ENCODE data around the gene MED13L. TPM values are rescaled to one million over a fixed set of nuclear protein-coding genes. Genes with fewer than 3 reads are reported as not detected.

The MED13L gene
- total RNA-seq (2012; rRNA removed), result 71.2 and 113 TPM in 2 replicates

DNA sequence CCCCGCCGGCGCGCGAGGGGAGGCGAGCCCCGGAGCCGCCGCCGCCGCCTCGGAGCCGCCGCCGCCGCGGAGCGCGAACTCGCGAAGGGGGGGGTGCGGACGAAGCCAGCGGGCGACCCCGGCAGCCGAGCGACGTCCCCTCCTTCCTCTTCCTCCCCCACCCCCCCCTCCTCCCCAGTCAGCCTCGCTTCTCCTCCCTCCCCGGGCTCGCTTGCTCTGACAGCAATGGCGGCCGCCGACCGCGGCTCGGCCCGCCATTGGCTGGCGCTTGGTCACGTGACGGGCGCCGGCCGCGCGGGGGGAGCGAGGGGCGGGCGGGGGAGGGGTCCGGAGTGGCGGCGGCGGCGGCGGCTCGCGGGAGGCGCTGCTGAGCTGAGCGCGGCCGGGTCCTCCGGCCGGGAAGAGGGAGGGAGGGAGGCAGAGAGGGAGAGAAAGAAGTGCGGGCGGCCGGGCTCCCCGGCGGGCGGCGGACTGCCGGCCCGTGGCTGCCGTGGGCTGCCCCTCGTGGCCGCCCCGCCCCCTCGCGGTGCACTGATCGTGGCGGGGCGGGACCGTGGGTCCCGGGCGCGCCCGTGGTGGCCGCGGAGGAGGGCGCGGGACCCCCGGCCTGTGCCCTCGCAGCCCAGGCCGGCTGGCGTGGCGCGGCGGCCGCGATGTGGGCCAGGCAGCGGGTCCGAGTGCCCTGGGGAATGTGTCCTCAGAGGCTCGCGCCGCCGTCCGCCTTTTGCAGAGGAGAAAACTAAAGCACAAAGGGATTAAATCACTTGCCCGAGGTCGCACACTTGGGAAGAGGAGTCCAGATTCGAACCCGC is at the start of gene MED13L:
Gene MED13L, minus strand, starts transcription at position 227 of the 812 bp plus-strand sequence. CDS start 562 bp downstream, outside the sequence.
- Histone ChIP-seq H3K4me1 (ENCODE audit: control insufficient read depth, insufficient read depth, low read length) (peaks cover 29% of the 10 kb centered on the region), H3K9ac (ENCODE audit: low read depth, low read length) (peak within 1 kb of the TSS; percentile 90), H3K9me3 (replicated peaks; ENCODE audit: low read length) (no peaks in the 10 kb centered on the region), H3K36me3 (ENCODE audit: insufficient read depth, low read length) (no peaks in the 10 kb centered on the region), H3K27me3 (ENCODE audit: control insufficient read depth, insufficient read depth, low read length) (no peaks in the 10 kb centered on the region), H3K4me3 (ENCODE audit: low read length) (peak within 1 kb of the TSS; percentile 78), H3K4me2 (ENCODE audit: low read length) (peak within 1 kb of the TSS; percentile 94)

DNA sequence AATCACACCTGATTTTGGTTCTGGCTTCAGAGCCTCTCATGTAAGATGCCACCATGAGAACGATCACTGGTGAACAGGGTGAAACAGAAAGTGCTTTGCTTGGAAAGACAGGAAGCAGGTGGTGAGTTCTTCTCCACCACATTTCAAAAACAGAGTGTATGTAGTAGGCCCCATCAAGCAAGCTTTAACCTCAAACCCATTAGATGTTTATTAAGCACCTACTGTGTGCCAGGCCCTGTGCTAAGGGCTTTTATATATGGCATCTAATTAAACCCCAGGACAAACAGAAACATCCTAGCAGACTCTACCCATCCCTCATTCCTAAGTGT is 47.8 kb upstream of the MED13L start:
- Histone ChIP-seq H3K4me1 (ENCODE audit: control insufficient read depth, insufficient read depth, low read length) (peaks cover 9% of the 10 kb centered on the region), H3K4me3 (ENCODE audit: low read length) (no peak overlapping the region), H3K4me2 (ENCODE audit: low read length) (no peak overlapping the region), H3K36me3 (ENCODE audit: insufficient read depth, low read length) (no peaks in the 10 kb centered on the region), H3K9me3 (replicated peaks; ENCODE audit: low read length) (no peaks in the 10 kb centered on the region), H3K27me3 (ENCODE audit: control insufficient read depth, insufficient read depth, low read length) (no peaks in the 10 kb centered on the region), H3K9ac (ENCODE audit: low read depth, low read length) (no peak overlapping the region)

DNA sequence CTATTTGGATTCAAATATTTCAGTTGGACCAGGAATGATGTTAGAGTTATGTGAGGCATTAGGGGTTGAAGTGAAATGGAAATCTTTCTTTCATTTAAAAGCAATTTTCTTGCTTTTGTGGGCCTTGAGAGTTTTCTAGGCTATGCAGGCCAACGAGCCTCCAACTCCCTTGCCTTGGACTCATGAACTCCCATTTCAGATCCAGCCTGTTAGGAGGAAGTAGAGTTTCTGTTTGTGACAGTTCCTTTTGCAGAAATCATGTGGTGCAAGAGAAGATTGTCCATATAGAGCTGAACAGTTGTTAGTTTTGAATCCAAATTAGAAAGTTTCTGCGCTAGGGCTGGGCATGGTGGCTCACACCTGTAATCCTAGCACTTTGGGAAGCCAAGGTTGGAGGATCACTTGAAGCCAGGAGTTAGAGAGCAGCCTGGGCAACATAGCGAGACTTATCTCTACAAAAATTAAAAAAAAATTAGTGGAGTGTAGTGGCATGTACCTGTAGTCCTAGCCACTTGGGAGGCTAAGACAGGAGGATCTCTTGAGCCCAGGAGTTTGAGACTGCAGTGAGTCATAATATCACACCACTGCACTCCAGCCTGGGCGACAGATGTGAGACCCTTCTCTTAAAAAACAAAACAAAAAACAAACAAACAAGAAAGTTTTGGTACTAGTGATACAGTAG is 47.3 kb upstream of the MED13L start:
- H3K4me1 ChIP-seq (ENCODE audit: control insufficient read depth, insufficient read depth, low read length), result peaks cover 12% of the 10 kb centered on the region
- no peak overlapping the region for H3K4me2 ChIP-seq (ENCODE audit: low read length)
- H3K36me3 ChIP-seq (ENCODE audit: insufficient read depth, low read length), result no peaks in the 10 kb centered on the region
- no peak overlapping the region for H3K4me3 ChIP-seq (ENCODE audit: low read length)
- H3K27me3 ChIP-seq (ENCODE audit: control insufficient read depth, insufficient read depth, low read length), result no peaks in the 10 kb centered on the region
- no peaks in the 10 kb centered on the region for H3K9me3 ChIP-seq (replicated peaks; ENCODE audit: low read length)
- H3K9ac ChIP-seq (ENCODE audit: low read depth, low read length), result no peak overlapping the region

DNA sequence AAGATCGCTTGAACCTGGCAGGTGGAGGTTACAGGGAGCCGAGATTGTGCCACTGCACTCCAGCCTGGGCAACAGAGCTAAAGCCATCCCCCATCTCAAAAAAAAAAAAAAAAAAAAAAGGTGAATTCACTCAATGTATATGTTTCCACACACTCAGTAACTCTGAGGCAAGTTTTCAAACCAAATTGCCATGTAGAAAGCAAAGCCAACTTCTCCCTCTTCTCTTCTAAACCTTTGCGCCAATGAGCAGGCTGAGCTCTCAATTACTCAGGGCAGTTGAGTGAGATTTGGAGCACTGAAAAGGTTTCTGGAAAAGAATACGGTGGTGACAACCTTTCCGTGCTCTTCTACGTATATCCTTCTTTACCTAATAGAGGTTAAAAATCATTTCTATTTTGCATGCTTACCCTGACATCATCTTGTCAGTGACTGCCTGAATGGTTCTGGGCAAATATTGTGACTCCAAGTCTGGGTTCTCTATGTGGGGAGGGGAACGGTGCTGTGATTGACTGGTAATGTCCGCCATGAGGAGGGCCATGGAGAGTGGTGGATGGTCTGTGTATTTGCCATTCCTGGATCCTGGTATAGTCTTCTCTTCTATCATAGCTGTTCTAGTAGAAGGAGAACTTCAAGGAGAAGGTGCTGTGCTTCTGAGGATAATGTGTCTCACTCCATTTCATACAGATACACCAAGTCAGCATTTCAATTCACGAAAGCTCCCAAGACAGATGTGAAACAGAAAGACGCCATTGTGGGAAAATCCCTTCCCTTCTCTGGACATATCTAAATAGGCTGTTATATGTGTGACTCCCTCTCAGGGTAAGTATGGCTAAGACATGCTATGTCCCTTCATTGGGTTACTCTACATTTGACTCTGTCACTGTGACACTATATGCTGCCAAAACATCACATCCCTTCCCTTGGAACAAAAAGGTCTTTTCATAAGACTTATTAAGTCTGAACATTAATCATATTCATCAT is 46.2 kb upstream of the MED13L start:
- H3K27me3 ChIP-seq (ENCODE audit: control insufficient read depth, insufficient read depth, low read length), result no peaks in the 10 kb centered on the region
- H3K36me3 ChIP-seq (ENCODE audit: insufficient read depth, low read length), result no peaks in the 10 kb centered on the region
- H3K9ac ChIP-seq (ENCODE audit: low read depth, low read length), result no peak overlapping the region
- H3K9me3 ChIP-seq (replicated peaks; ENCODE audit: low read length), result no peaks in the 10 kb centered on the region
- peaks cover 23% of the 10 kb centered on the region for H3K4me1 ChIP-seq (ENCODE audit: control insufficient read depth, insufficient read depth, low read length)
- H3K4me2 ChIP-seq (ENCODE audit: low read length), result no peak overlapping the region
- no peak overlapping the region for H3K4me3 ChIP-seq (ENCODE audit: low read length)

DNA sequence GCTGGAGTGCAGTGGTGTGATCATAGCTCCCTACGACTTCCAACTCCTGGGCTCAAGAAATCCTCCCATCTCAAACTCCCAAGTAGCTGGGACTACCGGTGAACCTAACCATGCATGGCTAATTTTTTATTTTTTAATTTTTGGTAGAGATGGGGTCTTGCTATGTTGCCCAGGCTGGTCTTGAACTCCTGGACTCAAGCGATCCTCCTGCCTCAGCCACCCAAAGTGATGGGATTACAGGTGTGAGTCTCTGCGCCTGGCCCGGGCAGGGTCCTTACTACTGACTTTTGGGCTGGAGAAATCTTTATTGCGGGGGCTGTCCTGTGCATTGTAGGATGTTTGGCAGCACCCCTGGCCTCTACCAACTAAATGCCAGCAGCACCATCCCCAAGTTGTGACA is 44.4 kb upstream of the MED13L start:
- no peaks in the 10 kb centered on the region for H3K27me3 ChIP-seq (ENCODE audit: control insufficient read depth, insufficient read depth, low read length)
- no peaks in the 10 kb centered on the region for H3K36me3 ChIP-seq (ENCODE audit: insufficient read depth, low read length)
- no peak overlapping the region for H3K9ac ChIP-seq (ENCODE audit: low read depth, low read length)
- H3K4me3 ChIP-seq (ENCODE audit: low read length), result no peak overlapping the region
- no peaks in the 10 kb centered on the region for H3K9me3 ChIP-seq (replicated peaks; ENCODE audit: low read length)
- peaks cover 31% of the 10 kb centered on the region for H3K4me1 ChIP-seq (ENCODE audit: control insufficient read depth, insufficient read depth, low read length)
- no peak overlapping the region for H3K4me2 ChIP-seq (ENCODE audit: low read length)

DNA sequence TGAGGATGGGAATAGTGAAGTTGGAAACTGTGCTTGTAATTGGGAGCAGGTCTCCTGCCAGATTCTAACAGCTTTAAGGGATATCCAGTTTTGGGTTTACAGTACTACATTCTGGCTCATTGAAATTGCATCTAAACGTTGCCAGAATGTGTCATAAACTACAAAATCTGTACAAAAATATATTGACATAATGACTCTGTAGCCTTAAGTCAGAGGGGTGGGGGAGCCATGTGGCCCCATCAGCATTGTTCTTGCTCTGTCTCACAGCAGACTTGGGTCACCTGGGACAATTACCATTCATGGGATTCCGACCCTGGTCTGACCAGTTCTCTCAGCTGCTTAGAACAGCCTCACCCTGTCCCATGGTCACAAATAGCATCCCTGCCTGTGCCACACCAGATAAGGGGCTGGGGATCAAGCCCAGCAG is 43.3 kb upstream of the MED13L start:
- Histone ChIP-seq H3K9me3 (replicated peaks; ENCODE audit: low read length) (no peaks in the 10 kb centered on the region), H3K27me3 (ENCODE audit: control insufficient read depth, insufficient read depth, low read length) (no peaks in the 10 kb centered on the region), H3K9ac (ENCODE audit: low read depth, low read length) (peak overlapping the region; percentile 51), H3K4me1 (ENCODE audit: control insufficient read depth, insufficient read depth, low read length) (peaks cover 31% of the 10 kb centered on the region), H3K36me3 (ENCODE audit: insufficient read depth, low read length) (no peaks in the 10 kb centered on the region), H3K4me3 (ENCODE audit: low read length) (peak overlapping the region; percentile 44), H3K4me2 (ENCODE audit: low read length) (peak overlapping the region; percentile 73)

DNA sequence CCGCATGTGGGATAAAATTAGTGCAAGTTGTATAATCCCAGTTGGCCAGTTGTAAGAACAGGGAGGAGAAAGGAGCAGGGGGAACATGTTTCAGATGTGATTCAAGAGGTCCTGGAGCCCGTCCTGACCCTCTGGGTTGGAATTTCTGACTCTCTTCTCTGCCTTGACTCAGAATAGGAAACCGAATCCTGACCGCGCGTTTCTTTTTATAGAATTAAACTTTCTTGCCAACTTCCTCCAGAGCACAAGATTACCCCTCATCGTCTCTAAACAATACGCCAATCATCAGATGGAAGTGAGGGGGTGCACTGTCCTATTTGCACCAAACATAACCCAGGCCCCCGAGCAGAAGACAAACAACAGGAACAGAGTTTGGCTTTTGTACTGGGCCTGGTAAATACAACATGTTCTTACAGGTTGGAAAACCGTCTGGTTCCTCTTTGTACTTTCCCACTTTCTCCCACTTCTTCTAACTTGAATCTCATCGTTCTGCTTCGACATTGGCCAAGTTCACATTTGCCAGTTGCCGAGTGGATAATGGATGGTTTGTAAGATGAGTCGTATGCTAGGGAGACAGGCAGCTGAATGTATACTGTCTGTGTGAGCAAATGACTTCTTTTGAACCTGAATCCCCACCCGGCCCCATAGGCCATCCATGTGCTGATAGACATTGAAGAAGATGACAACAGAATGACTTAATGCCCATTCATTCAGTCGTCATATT is 42.6 kb upstream of the MED13L start:
- Histone ChIP-seq H3K4me2 (ENCODE audit: low read length) (peak overlapping the region; percentile 73), H3K4me1 (ENCODE audit: control insufficient read depth, insufficient read depth, low read length) (peaks cover 31% of the 10 kb centered on the region), H3K9me3 (replicated peaks; ENCODE audit: low read length) (no peaks in the 10 kb centered on the region), H3K27me3 (ENCODE audit: control insufficient read depth, insufficient read depth, low read length) (no peaks in the 10 kb centered on the region), H3K4me3 (ENCODE audit: low read length) (peak overlapping the region; percentile 52), H3K36me3 (ENCODE audit: insufficient read depth, low read length) (no peaks in the 10 kb centered on the region), H3K9ac (ENCODE audit: low read depth, low read length) (peak overlapping the region; percentile 61)

DNA sequence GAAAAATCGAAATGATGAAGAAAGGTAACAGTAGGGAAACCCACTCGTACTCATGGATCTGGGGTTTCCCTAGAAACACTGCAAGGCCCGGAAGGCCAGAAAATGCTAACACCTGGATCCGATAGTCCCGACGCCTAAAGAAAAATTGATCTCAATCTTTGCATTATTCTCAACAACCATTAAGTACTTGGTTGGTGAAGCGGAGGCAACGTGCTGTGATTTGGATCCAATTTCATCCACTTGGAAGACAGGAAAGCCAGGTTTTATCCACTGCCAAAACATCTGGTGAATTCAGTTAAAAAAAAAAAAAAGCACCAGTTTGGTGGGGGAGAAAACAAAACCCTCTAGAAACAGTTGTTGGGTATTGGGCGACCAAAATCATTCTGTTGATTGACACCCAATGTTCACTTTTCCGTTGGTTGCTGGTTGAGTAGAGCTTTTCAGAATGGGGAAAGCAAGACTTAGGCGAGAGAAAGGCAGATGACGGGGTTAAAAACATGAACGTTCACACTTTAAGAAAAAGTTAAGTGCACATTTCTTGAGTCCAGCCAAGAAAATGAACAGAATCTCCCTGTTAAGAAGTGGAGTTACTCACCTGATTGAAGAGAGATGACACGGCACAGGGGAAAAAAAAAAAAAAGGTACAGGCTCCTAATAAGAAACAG is 41.9 kb upstream of the MED13L start:
- Histone ChIP-seq H3K27me3 (ENCODE audit: control insufficient read depth, insufficient read depth, low read length) (no peaks in the 10 kb centered on the region), H3K9me3 (replicated peaks; ENCODE audit: low read length) (no peaks in the 10 kb centered on the region), H3K9ac (ENCODE audit: low read depth, low read length) (peak overlapping the region; percentile 61), H3K4me3 (ENCODE audit: low read length) (peak overlapping the region; percentile 52), H3K4me1 (ENCODE audit: control insufficient read depth, insufficient read depth, low read length) (peaks cover 31% of the 10 kb centered on the region), H3K4me2 (ENCODE audit: low read length) (peak overlapping the region; percentile 73), H3K36me3 (ENCODE audit: insufficient read depth, low read length) (no peaks in the 10 kb centered on the region)

DNA sequence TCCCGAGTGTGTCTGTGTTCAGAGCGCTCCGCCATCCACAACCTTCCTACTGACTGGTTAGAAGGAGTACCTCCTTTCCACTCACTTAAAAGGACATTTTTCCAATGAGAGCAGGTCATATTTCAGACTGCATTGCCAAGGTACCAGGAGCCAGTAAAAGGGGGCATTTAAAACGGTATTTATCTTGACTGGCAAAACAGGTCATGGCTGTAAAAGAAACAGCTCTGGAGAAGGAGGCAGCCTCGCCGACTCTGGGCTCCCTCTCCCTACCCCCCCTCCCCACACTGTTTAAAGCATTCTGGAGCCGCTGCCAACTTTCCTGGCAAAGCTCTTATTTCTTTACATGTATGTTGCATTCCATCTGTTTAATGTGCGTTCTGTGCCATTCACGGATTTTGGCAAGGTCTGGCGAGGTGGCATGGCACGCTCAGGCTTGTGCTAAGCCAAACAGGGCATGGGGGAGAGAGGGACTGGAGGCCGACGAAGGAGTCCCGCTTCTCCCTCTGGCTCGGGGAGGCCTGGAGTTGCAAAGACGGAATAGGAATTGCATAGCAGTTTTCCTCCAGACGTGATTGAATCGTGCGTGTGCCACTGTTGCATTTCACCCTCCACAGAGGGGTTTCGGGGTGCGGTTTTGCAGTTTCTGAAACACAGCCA is 41.2 kb upstream of the MED13L start:
- Histone ChIP-seq H3K9me3 (replicated peaks; ENCODE audit: low read length) (no peaks in the 10 kb centered on the region), H3K4me2 (ENCODE audit: low read length) (peak overlapping the region; percentile 73), H3K9ac (ENCODE audit: low read depth, low read length) (peak overlapping the region; percentile 61), H3K36me3 (ENCODE audit: insufficient read depth, low read length) (no peaks in the 10 kb centered on the region), H3K4me3 (ENCODE audit: low read length) (peak overlapping the region; percentile 22), H3K4me1 (ENCODE audit: control insufficient read depth, insufficient read depth, low read length) (peaks cover 31% of the 10 kb centered on the region), H3K27me3 (ENCODE audit: control insufficient read depth, insufficient read depth, low read length) (no peaks in the 10 kb centered on the region)

DNA sequence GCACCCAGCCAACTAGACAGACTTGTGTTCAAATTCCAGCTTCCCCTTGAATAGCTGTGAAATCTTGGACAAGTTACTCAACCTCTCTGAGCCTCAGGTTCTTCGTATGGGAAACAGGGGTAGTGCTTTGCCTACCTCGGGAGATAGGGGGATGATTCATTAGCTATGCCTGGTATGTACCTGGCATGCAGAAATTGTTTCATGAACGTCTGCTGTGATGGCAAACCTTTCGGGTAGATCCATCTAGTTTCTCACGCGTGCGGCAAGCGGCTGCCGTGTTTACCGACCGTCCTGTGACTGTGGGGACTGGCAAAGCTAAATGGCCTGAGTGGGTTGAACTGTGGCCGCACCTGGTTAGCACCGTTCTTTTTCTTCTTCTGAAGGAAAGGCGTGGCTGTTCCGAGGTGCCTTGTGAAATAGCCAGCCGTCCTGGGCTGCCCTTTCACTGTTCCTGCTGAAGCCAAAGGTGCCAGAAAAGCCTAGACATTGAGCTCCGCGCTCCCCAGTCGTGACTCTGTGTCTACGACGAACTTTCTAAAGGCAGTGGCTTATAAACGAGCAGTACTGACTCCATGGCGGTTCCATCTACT is 40.6 kb upstream of the MED13L start:
- Histone ChIP-seq H3K4me1 (ENCODE audit: control insufficient read depth, insufficient read depth, low read length) (peaks cover 31% of the 10 kb centered on the region), H3K36me3 (ENCODE audit: insufficient read depth, low read length) (no peaks in the 10 kb centered on the region), H3K4me2 (ENCODE audit: low read length) (peak overlapping the region; percentile 73), H3K9ac (ENCODE audit: low read depth, low read length) (peak overlapping the region; percentile 61), H3K4me3 (ENCODE audit: low read length) (peak overlapping the region; percentile 22), H3K9me3 (replicated peaks; ENCODE audit: low read length) (no peaks in the 10 kb centered on the region), H3K27me3 (ENCODE audit: control insufficient read depth, insufficient read depth, low read length) (no peaks in the 10 kb centered on the region)
